Activated T-helper 17 cell treated with anti-CD3 and anti-CD28 coated beads, Interleukin-2, amount 50 U/mL, for 72 hours (primary cell): ENCODE measurements around the gene ADPGK. TPM values are rescaled to one million over a fixed set of nuclear protein-coding genes. Genes with fewer than 3 reads are reported as not detected.
"Not testable (repeated sequence)": the region's sequence is repeated elsewhere in the genome, so short reads cannot be mapped to it uniquely, and the experiment has no call there.

Experiments used
- ATAC-seq: fragments of 150-1000 bp; cut with Tn5 transposase; replicated peaks from 2 replicates; pipeline ENCODE4 v1.10.0; 2021; ENCODE audit warnings: mild to moderate bottlenecking, moderate library complexity
- H3K27ac Mint-ChIP-seq: one replicate; pipeline ENCODE4 v1.8.0; 2022; ENCODE audit warnings: mixed read lengths
- H3K27me3 Mint-ChIP-seq: one replicate; pipeline ENCODE4 v1.8.0; 2022; ENCODE audit warnings: mixed read lengths
- H3K36me3 Mint-ChIP-seq: one replicate; pipeline ENCODE4 v1.8.0; 2022; ENCODE audit warnings: low read depth, mild to moderate bottlenecking, mixed read lengths
- H3K4me1 Mint-ChIP-seq: one replicate; pipeline ENCODE4 v1.8.0; 2022; ENCODE audit warnings: mixed read lengths
- H3K4me3 Mint-ChIP-seq: one replicate; pipeline ENCODE4 v1.8.0; 2022; ENCODE audit warnings: mild to moderate bottlenecking, mixed read lengths
- H3K9me3 Mint-ChIP-seq: one replicate; pipeline ENCODE4 v1.8.0; 2022; ENCODE audit warnings: mixed read lengths
- total RNA-seq, 2 donors: library from RNA; stranded (reverse); gene quantifications; one replicate each; pipeline ENCODE4 v1.2.3, GENCODE V29; 2022

Gene ADPGK
- total RNA-seq, 2 donors from 2014 or later: 91.4 to 112 TPM

DNA sequence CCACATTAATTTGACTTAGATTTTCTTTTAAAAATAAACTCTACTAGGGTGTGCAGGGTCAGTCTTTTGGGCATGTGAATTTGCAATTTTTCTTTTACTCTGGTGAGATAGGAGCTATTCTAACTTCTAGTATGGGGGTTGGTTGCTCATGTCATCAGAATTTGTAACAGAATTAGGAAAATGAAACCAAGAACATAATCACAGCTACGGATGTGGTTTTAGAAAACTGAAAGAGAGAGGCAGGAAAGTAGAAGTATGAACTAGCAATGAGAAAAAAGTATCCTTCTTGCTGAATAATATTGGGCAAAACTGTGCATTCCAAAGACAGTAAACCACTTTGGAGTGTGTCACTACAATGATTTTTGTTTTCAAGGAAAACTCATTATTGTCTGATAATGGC is 43.3 kb downstream of the ADPGK start:
- Mint-ChIP-seq H3K4me3 (peak overlapping the region; percentile 42), H3K9me3 (no peaks in the 10 kb centered on the region), H3K27ac (peak overlapping the region; percentile 53), H3K4me1 (peaks cover 33% of the 10 kb centered on the region), H3K36me3 (peaks cover 63% of the 10 kb centered on the region), H3K27me3 (no peaks in the 10 kb centered on the region)
- ATAC-seq: peak; percentile 95

DNA sequence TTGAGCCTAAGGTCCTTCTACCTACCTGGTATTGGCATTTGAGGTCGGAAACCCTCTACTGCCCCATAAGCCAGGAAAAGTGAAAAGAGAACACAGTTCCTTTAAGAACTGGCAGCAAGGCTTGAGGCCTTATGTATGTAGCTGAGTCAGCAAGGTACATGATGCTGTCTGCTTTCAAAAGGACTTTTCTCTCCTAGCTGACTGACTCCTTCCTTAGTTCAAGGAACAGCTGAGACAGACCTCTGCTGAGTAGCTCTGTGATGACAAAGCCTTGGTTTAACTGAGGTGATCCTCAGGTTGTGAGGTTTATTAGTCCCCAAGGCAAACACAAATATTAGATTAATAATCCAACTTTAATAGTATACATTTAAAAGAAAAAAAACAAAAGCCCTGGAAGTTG is 45.8 kb downstream of the ADPGK start:
- H3K4me1 Mint-ChIP-seq: peaks cover 37% of the 10 kb centered on the region
- H3K4me3 Mint-ChIP-seq: no peak overlapping the region
- H3K27me3 Mint-ChIP-seq: no peaks in the 10 kb centered on the region
- H3K36me3 Mint-ChIP-seq: peaks cover 66% of the 10 kb centered on the region
- H3K9me3 Mint-ChIP-seq: no peaks in the 10 kb centered on the region
- H3K27ac Mint-ChIP-seq: peak overlapping the region; percentile 31
- peak; percentile 17 for ATAC-seq

DNA sequence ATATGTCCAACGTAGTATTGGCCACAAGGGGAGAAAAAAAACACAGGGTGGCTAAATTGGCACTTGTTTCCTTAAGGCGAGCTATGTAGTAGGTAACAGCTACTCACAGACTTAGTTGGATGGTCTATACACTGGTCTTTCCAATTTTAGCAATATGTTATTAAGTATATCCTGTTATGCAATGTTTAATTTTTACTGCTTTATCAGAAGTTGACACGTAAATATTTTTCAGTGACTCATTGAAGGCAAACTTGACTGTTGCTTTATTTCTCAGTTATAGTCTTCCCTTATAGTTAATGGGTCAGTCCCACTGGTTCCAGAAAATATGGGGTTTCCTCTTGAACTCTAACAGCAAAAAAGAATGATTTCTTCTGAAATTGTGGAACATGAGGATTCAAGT is 46.5 kb downstream of the ADPGK start:
- Mint-ChIP-seq H3K4me3 (no peak overlapping the region), H3K36me3 (peaks cover 69% of the 10 kb centered on the region), H3K4me1 (peaks cover 37% of the 10 kb centered on the region), H3K9me3 (no peaks in the 10 kb centered on the region), H3K27ac (peak overlapping the region; percentile 31), H3K27me3 (no peaks in the 10 kb centered on the region)
- ATAC-seq: no peak

DNA sequence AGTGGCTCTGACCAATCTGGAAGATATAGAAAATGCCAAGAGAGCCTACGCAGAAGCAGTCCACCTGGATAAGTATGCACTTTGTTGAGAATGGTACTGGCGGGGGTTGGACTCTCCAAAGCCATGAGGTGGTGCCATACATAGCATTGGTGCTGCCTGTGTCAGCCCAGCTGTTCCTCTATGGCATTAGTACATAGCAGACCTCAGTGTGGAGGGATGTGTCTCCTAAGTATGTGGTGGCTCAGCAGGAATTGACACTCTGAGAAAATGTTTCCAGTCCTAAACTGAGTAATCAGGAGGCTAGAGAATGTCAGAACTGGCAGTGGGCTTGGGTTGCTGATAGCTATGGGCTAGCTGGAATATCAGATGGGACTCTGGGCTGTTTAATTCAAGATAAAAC is 48.4 kb downstream of the ADPGK start:
- no peak for ATAC-seq
- Mint-ChIP-seq H3K9me3 (no peaks in the 10 kb centered on the region), H3K27ac (no peak overlapping the region), H3K4me3 (no peak overlapping the region), H3K27me3 (no peaks in the 10 kb centered on the region), H3K36me3 (peaks cover 60% of the 10 kb centered on the region), H3K4me1 (peaks cover 21% of the 10 kb centered on the region)

DNA sequence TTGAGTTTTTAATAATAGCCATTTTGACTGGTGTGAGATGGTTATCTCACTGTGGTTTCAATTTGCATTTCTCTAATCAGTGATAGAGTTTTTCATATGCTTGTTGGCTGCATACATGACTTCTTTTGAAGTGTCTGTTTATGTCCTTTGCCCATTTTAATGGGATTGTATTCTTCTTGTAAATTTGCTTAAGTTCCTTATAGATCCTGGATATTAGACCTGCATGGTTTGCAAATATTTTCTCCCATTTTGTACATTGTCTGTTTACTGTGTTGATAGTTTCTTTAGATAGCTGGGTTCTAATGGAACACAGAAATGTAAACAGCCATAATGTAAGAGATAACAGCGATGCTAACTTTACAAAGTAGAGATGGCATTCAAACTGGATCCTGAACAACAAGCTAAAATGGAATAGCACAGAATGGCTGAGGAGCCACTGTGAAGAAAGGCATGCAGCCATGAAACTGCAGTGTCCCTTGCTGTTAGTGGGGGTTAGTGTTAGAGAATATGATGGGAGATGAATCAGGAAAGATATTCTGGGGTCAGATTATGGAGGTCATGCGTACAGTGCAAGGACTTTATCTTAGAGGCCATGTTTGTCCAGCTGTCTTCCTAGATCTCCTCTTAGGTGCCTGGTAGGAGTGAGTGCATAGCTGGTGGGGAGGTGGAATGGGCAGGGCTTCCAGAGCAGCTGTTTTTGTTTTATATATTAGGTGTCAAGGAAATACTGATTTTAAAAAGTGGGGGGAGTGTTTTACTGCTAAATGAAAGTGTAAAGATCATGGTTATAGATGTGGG is 49.4 kb downstream of the ADPGK start:
- no peaks in the 10 kb centered on the region for H3K27me3 Mint-ChIP-seq
- no peak overlapping the region for H3K27ac Mint-ChIP-seq
- H3K4me1 Mint-ChIP-seq: peaks cover 11% of the 10 kb centered on the region
- no peak for ATAC-seq
- no peak overlapping the region for H3K4me3 Mint-ChIP-seq
- H3K36me3 Mint-ChIP-seq: peaks cover 50% of the 10 kb centered on the region
- no peaks in the 10 kb centered on the region for H3K9me3 Mint-ChIP-seq

DNA sequence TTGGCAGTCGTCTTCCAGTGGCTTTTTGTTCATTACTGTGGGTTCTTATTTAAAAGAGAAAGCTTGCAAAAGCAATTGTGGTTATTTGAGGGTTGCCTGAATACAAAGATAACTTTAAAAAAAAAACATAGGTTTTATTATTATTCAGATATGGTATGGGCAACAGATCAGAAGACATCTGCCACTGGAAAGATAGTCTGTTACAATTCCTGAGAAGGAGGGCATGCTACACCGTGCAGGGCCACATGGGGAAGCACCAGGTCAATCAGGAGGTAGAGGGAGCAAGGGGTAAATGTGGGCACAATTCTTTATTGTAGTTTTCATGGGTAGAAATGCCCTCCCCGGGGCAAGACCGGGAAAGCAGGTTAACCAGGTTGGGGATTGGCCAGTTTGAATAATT is 51.0 kb downstream of the ADPGK start:
- no peak overlapping the region for H3K4me3 Mint-ChIP-seq
- no peak for ATAC-seq
- peaks cover 38% of the 10 kb centered on the region for H3K36me3 Mint-ChIP-seq

DNA sequence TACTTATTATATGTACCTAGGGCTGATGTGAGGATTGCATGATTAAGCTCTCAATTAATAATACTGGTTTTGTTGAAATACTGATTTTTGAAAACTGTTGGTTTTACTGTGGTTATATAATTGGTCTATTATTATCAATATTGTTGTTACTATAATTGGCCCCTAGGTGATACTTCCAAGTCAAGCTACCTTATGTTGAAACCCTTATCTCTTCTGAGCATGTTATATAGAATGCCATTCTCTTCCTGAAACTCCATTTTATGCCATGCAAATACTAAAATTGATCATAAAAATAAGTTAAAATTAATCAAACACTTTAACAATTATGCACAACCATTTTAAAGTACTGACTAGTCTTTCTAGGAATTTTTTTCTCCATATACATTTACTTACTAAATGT is 51.5 kb downstream of the ADPGK start:
- no peak for ATAC-seq
- H3K27me3 Mint-ChIP-seq: no peaks in the 10 kb centered on the region
- H3K4me3 Mint-ChIP-seq: no peak overlapping the region
- H3K36me3 Mint-ChIP-seq: peaks cover 37% of the 10 kb centered on the region
- no peaks in the 10 kb centered on the region for H3K9me3 Mint-ChIP-seq
- peaks cover 4% of the 10 kb centered on the region for H3K4me1 Mint-ChIP-seq
- H3K27ac Mint-ChIP-seq: no peak overlapping the region

More for the DNA sequence above, 51.0 kb downstream of the ADPGK start:
- peaks cover 4% of the 10 kb centered on the region for H3K4me1 Mint-ChIP-seq
- no peaks in the 10 kb centered on the region for H3K9me3 Mint-ChIP-seq
- no peak overlapping the region for H3K27ac Mint-ChIP-seq
- H3K27me3 Mint-ChIP-seq: no peaks in the 10 kb centered on the region

DNA sequence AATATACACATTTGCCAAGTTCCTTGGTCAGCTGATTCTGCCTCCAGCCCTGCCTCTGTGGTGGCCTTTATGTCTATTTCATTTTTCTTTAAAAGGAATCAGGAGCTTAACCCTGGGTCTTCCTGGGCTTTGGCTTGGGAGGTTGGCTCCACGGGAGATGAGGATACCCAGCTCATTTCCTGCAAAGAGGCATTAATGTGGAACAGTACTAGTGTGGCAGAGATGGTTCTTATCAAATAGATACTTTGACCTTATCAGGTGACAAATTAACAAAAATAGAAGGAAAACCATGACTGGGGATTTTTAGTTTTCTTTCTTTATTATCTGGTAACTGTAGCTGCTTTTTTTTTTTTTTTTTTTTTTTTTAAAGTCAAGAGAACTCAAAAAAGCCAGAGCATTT is 54.7 kb downstream of the ADPGK start:
- H3K4me3 Mint-ChIP-seq: no peak overlapping the region
- H3K27ac Mint-ChIP-seq: no peak overlapping the region
- H3K4me1 Mint-ChIP-seq: no peaks in the 10 kb centered on the region
- peaks cover 17% of the 10 kb centered on the region for H3K36me3 Mint-ChIP-seq
- no peak for ATAC-seq
- H3K27me3 Mint-ChIP-seq: no peaks in the 10 kb centered on the region
- no peaks in the 10 kb centered on the region for H3K9me3 Mint-ChIP-seq

DNA sequence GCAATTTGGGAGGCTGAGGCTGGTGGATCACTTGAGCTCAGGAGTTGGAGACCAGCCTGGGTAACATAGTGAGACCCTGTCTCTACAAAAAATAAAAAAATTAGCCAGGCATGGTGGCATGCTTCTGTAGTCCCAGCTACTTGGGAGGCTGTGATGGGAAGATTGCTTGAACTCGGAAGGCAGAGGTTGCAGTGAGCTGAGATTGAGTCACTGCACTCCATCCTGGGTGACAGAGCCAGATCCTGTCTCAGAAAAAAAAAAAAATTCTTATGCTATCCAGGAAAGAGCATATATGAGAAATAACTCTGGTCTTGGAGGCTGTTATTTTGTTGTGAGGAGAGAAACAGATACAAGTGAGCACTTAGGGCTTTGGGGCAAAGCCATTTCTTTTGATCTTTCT is 55.3 kb downstream of the ADPGK start:
- H3K27me3 Mint-ChIP-seq, H3K27ac Mint-ChIP-seq, H3K4me3 Mint-ChIP-seq, ATAC-seq, H3K9me3 Mint-ChIP-seq, H3K4me1 Mint-ChIP-seq: not testable (repeated sequence)
- peaks cover 17% of the 10 kb centered on the region for H3K36me3 Mint-ChIP-seq

DNA sequence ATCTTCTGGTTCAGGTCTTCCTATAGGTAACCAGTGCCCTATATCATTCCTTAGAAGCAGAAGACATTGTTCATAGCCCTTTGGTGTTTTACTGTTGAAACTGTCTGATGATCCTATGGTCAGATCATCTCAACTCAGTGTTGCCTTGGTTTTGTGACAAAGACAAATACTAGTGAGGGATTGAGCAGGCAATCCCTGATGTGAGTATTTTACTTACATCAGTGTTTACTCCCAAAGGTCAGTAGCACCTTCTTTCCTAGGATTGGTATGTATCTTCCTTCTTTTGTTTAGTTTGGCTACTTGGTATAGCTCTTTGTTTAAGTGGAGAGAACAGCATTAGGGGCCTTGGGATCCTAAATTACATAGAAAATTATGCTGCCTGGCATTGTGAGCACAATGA is 56.4 kb downstream of the ADPGK start:
- Mint-ChIP-seq H3K27me3 (no peaks in the 10 kb centered on the region), H3K4me1 (no peaks in the 10 kb centered on the region), H3K4me3 (no peak overlapping the region), H3K9me3 (no peaks in the 10 kb centered on the region), H3K36me3 (peaks cover 15% of the 10 kb centered on the region), H3K27ac (peak overlapping the region; percentile 17)
- no peak for ATAC-seq

DNA sequence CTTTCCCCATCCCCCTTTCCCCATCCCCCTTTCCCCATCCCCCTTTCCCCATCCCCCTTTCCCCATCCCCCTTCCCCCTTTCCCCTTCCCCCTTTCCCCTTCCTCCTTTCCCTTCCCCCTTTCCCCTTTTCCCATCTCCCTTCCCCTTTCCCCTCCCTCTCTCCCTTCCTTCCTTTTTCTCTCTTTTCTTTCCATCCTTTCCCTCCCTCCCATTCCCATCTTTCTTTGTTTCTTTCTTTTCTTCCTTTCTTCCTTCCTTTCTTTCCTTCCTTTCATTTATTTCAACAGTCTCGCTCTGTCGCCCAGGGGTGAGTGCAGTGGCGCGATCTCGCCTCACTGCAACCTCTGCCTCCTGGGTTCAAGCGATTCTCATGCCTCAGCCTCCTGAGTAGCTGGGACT is 57.7 kb downstream of the ADPGK start:
- not testable (repeated sequence) for ATAC-seq, H3K4me3 Mint-ChIP-seq, H3K9me3 Mint-ChIP-seq, H3K27me3 Mint-ChIP-seq, H3K27ac Mint-ChIP-seq, H3K36me3 Mint-ChIP-seq, H3K4me1 Mint-ChIP-seq

DNA sequence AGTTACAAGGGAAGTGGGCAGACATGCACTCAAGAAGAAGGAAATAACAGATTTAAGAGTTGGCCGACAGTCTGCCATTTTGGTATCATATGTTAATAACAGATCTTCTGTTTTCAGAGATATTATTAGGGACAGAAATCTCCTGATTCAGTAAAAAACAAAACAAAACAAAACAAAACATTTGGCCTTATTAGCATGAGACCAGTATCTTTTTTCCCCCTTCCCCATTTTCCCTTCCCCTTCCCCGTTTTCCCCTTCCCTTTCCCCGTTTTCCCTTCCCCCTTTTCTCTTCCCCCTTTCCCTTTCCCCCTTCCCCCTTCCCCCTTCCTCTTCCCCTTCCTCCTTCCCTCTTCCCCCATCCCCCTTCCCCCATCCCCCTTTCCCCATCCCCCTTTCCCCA is 58.1 kb downstream of the ADPGK start:
- Mint-ChIP-seq H3K27me3 (no peaks in the 10 kb centered on the region), H3K9me3 (no peaks in the 10 kb centered on the region), H3K36me3 (peaks cover 5% of the 10 kb centered on the region)

DNA sequence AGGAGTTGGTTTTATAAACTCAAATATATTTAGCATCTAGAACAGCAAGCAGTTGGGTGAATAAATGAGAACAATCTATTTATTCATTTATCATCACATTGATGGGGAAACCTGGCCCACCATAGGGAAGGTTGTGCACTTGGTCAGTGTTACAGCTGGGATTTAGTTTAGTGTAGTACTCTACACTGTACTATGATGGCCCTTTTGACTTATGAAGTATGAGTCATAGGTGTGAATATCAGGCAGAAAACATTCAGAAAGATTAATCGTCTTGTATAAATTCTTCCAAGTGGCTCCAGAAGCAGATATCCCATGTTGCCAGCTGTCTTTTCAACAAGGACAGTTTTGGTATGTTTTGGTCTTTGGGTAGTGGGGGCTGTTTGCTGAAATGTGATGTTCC is 59.5 kb downstream of the ADPGK start:
- Mint-ChIP-seq H3K36me3 (peaks cover 5% of the 10 kb centered on the region), H3K9me3 (no peaks in the 10 kb centered on the region), H3K27me3 (no peaks in the 10 kb centered on the region), H3K27ac (no peak overlapping the region), H3K4me3 (no peak overlapping the region), H3K4me1 (no peaks in the 10 kb centered on the region)
- no peak for ATAC-seq

More for the DNA sequence above, 58.1 kb downstream of the ADPGK start:
- no peak for ATAC-seq
- Mint-ChIP-seq H3K4me1 (no peaks in the 10 kb centered on the region), H3K4me3 (no peak overlapping the region), H3K27ac (no peak overlapping the region)

DNA sequence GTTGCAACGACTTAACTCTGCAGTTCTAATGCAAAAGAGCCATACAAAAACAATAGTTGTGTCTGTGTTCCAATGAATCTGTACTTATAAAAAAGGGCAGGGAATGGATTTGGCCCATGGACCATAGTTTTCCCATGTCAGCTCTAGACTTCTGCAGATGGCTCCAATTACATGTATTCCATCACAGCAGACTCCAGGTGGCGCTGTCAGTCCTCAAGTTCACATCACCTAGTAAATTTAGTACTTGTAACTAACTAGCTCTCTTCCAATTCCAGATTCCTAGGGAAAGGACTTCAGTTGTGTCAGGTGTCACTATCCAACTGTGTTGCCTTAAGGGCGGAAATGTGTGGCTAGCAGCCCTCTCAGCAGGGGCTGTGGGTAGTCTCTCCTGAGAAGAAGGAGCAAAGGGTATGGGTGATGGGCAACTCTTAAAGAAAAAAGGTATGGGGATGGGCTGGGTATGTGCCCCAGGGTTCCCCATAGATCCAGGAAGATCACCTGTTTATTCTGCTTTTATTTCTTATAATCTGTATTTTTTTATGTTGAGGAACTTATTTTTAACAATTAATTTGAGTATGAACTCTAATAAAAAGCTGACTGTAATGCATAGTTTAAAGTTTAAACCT is 61.4 kb downstream of the ADPGK start:
- Mint-ChIP-seq H3K36me3 (peaks cover 18% of the 10 kb centered on the region), H3K9me3 (no peaks in the 10 kb centered on the region), H3K4me1 (no peaks in the 10 kb centered on the region), H3K4me3 (no peak overlapping the region), H3K27ac (no peak overlapping the region), H3K27me3 (no peaks in the 10 kb centered on the region)
- ATAC-seq: no peak

DNA sequence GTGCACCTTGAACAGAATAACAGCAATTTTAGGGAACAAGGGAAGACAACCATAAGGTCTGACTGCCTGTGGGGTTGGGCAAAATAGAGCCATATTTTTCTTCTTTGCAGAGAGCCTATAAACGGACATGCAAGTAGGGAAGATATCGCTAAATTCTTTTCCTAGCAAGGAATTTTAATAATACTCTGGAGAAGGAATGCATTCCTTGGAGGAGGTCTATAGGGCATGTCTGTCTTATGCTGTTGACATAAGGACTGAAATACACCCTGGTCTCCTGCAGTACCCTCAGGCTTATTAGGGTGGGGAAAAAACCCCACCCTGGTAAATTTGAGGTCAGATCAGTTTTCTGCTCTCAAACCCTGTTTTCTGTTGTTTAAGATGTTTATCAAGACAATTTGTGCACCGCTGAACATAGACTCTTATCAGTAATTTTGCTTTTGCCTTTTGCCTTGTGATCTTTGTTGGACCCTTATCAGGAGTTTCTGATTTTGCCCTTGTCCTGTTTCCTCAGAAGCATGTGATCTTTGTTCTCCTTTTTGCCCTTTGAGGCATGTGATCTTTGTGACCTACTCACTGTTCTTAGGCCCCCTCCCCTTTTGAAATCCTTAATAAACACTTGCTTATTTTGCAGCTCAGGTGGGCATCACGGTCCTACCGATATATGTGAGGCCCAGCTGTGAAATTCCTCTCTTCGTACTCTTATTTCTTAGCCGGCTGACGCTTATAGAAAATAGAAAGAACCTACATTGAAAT is 74.8 kb downstream of the ADPGK start:
- not testable (repeated sequence) for H3K27ac Mint-ChIP-seq, H3K27me3 Mint-ChIP-seq, H3K4me1 Mint-ChIP-seq, H3K4me3 Mint-ChIP-seq, H3K9me3 Mint-ChIP-seq, ATAC-seq
- H3K36me3 Mint-ChIP-seq: peaks cover 34% of the 10 kb centered on the region
